Breast epithelium (tissue), 4 donors: ENCODE measurements around the gene DEK. TPM values are rescaled to one million over a fixed set of nuclear protein-coding genes. Genes with fewer than 3 reads are reported as not detected.

Experiments used
- DNase-seq, 2 donors: peaks; one replicate each; pipeline ENCODE4 v3.0.0-alpha.2; 2019; ENCODE audit warnings: low spot score in 2 of 2
- H3K27ac ChIP-seq, 2 donors: fragments of 200-600 bp; sonication (generic) in 1 of 2; one replicate each; pipeline ENCODE4 v1.5.1; 2016 to 2019; ENCODE audit warnings: mild to moderate bottlenecking in 1 of 2
- H3K27me3 ChIP-seq, 2 donors: fragments of 200-600 bp; sonication (generic) in 1 of 2; one replicate each; pipeline versions ENCODE4 v1.5.1 to v1.6.0; 2017 to 2019; ENCODE audit warnings: control low read depth in 1 of 2, mild to moderate bottlenecking in 1 of 2
- H3K36me3 ChIP-seq: fragments of 200-600 bp; one replicate; pipeline ENCODE4 v1.5.1; 2019
- H3K4me1 ChIP-seq, 2 donors: fragments of 200-600 bp; sonication (generic); one replicate each; pipeline ENCODE4 v1.5.1; 2016 to 2019; ENCODE audit warnings: control low read depth in 1 of 2
- H3K4me3 ChIP-seq, 3 donors: fragments of 200-600 bp; sonication (generic); 1 replicate in 2 of 3; 2 replicates in 1 of 3; pipeline ENCODE4 v1.5.1; 2016 to 2019; ENCODE audit warnings: mild to moderate bottlenecking in 3 of 3, moderate library complexity in 2 of 3
- H3K9me3 ChIP-seq, 2 donors: fragments of 200-600 bp; sonication (generic) in 1 of 2; one replicate each; pipeline ENCODE4 v1.5.1; 2016 to 2019; ENCODE audit warnings: control low read depth in 1 of 2
- POLR2A ChIP-seq: fragments of 450-650 bp; IDR thresholded peaks from one replicate; pipeline ENCODE4 v1.6.1; 2016; ENCODE audit warnings: antibody characterized with exemption, mild to moderate bottlenecking, moderate library complexity
- POLR2AphosphoS5 ChIP-seq, 3 donors: sonication (generic); formaldehyde crosslinking; IDR thresholded peaks; one replicate each; pipeline ENCODE4 v1.6.1; 2017; ENCODE audit warnings: antibody characterized with exemption in 3 of 3
- intact Hi-C: fragments of 100-400 bp; cut with DNase I; formaldehyde crosslinking; loops from one replicate; pipeline ENCODE4 v1.15.1; 2023; ENCODE audit warnings: low total_unique reads
- total RNA-seq, 3 donors: library from RNA; depleted of rRNA; stranded (reverse); fragments of >200 nt; gene quantifications; one replicate each; pipeline ENCODE4 v1.1.0, GENCODE V29; 2016
- TF ChIP-seq, protein P1 (sequence below), 3 donors: fragments of 450-650 bp; IDR thresholded peaks; one replicate each; pipeline ENCODE4 v1.5.1; 2016 to 2017; ENCODE audit warnings: antibody characterized with exemption in 3 of 3, mild to moderate bottlenecking in 3 of 3, moderate library complexity in 3 of 3

DEK gene
- total RNA-seq, 3 donors from 2014 or later, result 107 to 162 (median 125) TPM

DNA sequence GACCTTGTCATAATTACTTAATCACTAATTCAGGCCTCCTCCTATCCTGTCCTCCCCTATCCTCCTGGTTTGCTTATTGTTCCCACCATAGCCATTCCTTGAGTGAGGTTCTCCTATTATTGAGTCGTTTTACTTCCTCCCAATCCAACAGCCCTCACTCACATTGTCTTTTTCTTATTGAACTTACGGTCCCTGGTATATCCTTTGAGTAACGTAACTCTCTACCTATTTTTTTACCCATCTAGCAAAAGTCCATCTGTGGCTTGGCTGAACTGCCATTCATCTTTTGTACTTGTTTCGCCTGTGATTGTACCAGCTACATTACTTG is 43.1 kb downstream of the DEK start:
- Histone ChIP-seq H3K27ac (no peak overlapping the region), H3K4me1 (no peaks in the 10 kb centered on the region), H3K36me3 (peaks cover 5% of the 10 kb centered on the region), H3K9me3 (no peaks in the 10 kb centered on the region), H3K4me3 (no peak overlapping the region), H3K27me3 (no peaks in the 10 kb centered on the region)
- TF ChIP-seq, protein P1, sequence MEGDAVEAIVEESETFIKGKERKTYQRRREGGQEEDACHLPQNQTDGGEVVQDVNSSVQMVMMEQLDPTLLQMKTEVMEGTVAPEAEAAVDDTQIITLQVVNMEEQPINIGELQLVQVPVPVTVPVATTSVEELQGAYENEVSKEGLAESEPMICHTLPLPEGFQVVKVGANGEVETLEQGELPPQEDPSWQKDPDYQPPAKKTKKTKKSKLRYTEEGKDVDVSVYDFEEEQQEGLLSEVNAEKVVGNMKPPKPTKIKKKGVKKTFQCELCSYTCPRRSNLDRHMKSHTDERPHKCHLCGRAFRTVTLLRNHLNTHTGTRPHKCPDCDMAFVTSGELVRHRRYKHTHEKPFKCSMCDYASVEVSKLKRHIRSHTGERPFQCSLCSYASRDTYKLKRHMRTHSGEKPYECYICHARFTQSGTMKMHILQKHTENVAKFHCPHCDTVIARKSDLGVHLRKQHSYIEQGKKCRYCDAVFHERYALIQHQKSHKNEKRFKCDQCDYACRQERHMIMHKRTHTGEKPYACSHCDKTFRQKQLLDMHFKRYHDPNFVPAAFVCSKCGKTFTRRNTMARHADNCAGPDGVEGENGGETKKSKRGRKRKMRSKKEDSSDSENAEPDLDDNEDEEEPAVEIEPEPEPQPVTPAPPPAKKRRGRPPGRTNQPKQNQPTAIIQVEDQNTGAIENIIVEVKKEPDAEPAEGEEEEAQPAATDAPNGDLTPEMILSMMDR (IDR thresholded peaks at IDR 0.05), result no peak
- TF ChIP-seq POLR2AphosphoS5 (IDR thresholded peaks at IDR 0.05), result no peak
- no peak for TF ChIP-seq POLR2A
- no peak for DNase-seq
- intact Hi-C loops, result no loop called here

DNA sequence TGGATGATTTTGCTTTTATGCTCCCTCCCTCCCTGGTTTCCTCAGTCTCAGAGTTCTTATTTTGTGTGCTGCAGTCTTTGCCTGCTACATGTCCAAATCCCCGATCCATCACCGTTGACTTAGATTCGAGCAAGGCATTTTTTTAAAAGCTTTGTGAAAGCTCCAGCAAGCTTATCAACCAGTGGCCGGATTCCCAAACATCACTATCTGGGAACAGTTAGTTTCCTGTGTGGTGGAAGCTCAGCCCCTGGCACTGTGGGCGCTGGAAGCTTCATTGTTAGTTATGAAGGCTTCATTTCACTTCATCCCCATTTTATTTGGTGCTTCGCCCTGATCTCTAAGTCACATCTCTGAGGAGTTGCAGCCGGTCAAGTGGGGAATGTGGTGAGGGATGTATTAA is 44.7 kb downstream of the DEK start:
- H3K36me3 ChIP-seq, result peaks cover 5% of the 10 kb centered on the region
- intact Hi-C loops, result no loop called here
- H3K4me3 ChIP-seq, result no peak overlapping the region
- no peak overlapping the region for H3K27ac ChIP-seq
- H3K27me3 ChIP-seq, result no peaks in the 10 kb centered on the region
- no peaks in the 10 kb centered on the region for H3K9me3 ChIP-seq
- DNase-seq, result no peak
- no peaks in the 10 kb centered on the region for H3K4me1 ChIP-seq
- TF ChIP-seq POLR2AphosphoS5 (IDR thresholded peaks at IDR 0.05) (no peak), POLR2A (no peak)
- TF ChIP-seq, protein P1 (IDR thresholded peaks at IDR 0.05), result no peak

DNA sequence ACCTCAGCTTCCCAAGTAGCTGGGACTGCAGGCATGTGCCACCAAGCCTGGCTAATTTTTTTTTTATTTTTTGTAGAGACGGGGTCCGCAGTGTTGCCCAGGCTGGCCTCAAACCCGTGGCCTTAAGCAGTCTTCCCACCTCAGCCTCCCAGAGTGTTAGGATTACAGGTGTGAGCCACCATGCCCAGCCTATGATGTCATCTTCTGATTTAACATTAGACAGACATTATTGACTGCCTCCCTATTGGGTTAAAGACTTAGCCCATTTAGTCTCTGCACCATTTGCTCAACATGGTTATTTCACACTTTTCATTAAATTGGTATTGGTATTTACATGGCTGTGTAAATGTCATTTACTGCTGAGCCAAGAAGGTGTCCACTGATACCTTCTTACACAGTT is 46.1 kb downstream of the DEK start:
- Histone ChIP-seq H3K4me1 (no peaks in the 10 kb centered on the region), H3K9me3 (no peaks in the 10 kb centered on the region), H3K27ac (no peak overlapping the region), H3K4me3 (no peak overlapping the region), H3K27me3 (no peaks in the 10 kb centered on the region), H3K36me3 (peaks cover 5% of the 10 kb centered on the region)
- DNase-seq, result no peak
- intact Hi-C loops, result no loop called here
- TF ChIP-seq POLR2AphosphoS5 (IDR thresholded peaks at IDR 0.05) (no peak), POLR2A (no peak)
- TF ChIP-seq, protein P1 (IDR thresholded peaks at IDR 0.05), result no peak

DNA sequence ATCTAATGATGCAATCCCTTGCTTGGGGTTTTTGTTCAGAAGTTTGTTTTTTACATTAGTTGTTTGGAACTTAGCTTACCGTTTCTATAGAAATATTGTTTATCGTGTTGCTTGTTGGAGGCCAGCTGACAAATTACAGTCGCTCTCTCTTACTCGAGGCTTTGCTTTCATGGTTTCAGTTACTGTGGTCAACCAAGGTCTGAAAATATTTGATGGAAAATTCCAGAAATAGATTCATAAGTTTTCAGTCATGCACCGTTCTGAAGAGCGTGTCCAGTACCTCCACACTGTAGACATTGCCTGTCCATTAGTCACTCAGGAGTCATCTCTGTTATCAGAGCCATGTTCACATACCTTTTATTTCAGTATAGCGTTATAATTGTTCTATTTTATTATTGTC is 47.9 kb downstream of the DEK start:
- TF ChIP-seq POLR2A (no peak), POLR2AphosphoS5 (IDR thresholded peaks at IDR 0.05) (no peak)
- TF ChIP-seq, protein P1 (IDR thresholded peaks at IDR 0.05), result no peak
- Histone ChIP-seq H3K27me3 (no peaks in the 10 kb centered on the region), H3K4me3 (no peak overlapping the region), H3K27ac (no peak overlapping the region), H3K9me3 (no peaks in the 10 kb centered on the region), H3K36me3 (peaks cover 5% of the 10 kb centered on the region), H3K4me1 (no peaks in the 10 kb centered on the region)
- DNase-seq, result no peak
- intact Hi-C loops, result no loop called here

DNA sequence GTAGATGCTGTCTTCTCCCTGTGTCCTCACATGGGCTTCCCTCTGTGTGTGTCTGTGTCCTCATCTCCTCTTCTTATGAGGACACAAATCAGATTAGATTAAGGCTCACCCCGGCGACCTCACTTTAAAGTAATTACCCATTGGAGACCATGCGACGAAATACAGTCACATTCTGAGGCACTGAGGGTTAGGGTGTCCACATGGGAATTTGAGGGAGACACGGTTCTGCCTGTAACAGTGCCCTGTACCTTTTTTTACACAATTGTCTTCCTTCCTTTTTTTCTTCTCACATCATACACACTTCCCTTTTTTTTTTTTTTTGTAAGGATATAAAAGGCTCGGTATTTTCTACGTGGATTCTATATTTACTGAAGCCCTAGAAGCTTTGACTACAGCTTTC is 48.9 kb downstream of the DEK start:
- Histone ChIP-seq H3K4me1 (no peaks in the 10 kb centered on the region), H3K27ac (no peak overlapping the region), H3K36me3 (peaks cover 5% of the 10 kb centered on the region), H3K27me3 (no peaks in the 10 kb centered on the region), H3K9me3 (no peaks in the 10 kb centered on the region), H3K4me3 (no peak overlapping the region)
- intact Hi-C loops, result no loop called here
- DNase-seq, result no peak
- no peak for TF ChIP-seq POLR2A
- TF ChIP-seq, protein P1 (IDR thresholded peaks at IDR 0.05), result no peak
- TF ChIP-seq POLR2AphosphoS5 (IDR thresholded peaks at IDR 0.05), result no peak
